ENCODE results near the gene CBL.

Gene CBL

GRCh38 chr11:119248750-119249670 lies 42.9 kb downstream of the CBL start:
- Histone ChIP-seq H3K4me1 (peaks cover 23% of the 10 kb centered on the region), H3K36me3 (replicated peaks) (no peaks in the 10 kb centered on the region; the same call in 1 of the 2 replicates), H3K4me3 (no peak overlapping the region), H3K9me3 (no peaks in the 10 kb centered on the region), H3K27me3 (ENCODE audit: low read depth) (no peaks in the 10 kb centered on the region)
- DNase-seq (ENCODE audit: low spot score in 2 of 2), result no peak
- in situ Hi-C loops (cut with MboI; ENCODE audit: low sequenced_read_pairs), result no loop called here

GRCh38 chr11:119249671-119250010 lies 43.5 kb downstream of the CBL start:
- in situ Hi-C loops (cut with MboI; ENCODE audit: low sequenced_read_pairs), result no loop called here
- Histone ChIP-seq H3K36me3 (replicated peaks) (no peaks in the 10 kb centered on the region), H3K4me3 (no peak overlapping the region), H3K9me3 (no peaks in the 10 kb centered on the region), H3K4me1 (peaks cover 23% of the 10 kb centered on the region), H3K27me3 (ENCODE audit: low read depth) (no peaks in the 10 kb centered on the region)
- DNase-seq (ENCODE audit: low spot score in 2 of 2), result no peak

GRCh38 chr11:119251114-119251513 lies 45.0 kb downstream of the CBL start:
- DNase-seq (ENCODE audit: low spot score in 2 of 2), result no peak
- in situ Hi-C loops (cut with MboI; ENCODE audit: low sequenced_read_pairs), result no loop called here
- Histone ChIP-seq H3K4me3 (no peak overlapping the region), H3K27me3 (ENCODE audit: low read depth) (no peaks in the 10 kb centered on the region), H3K9me3 (no peaks in the 10 kb centered on the region), H3K4me1 (peaks cover 23% of the 10 kb centered on the region), H3K36me3 (replicated peaks) (no peaks in the 10 kb centered on the region)

GRCh38 chr11:119254239-119254638 lies 48.1 kb downstream of the CBL start:
- H3K36me3 ChIP-seq (replicated peaks), result no peaks in the 10 kb centered on the region
- H3K9me3 ChIP-seq, result no peaks in the 10 kb centered on the region
- no peak for DNase-seq (ENCODE audit: low spot score in 2 of 2)
- in situ Hi-C loops (cut with MboI; ENCODE audit: low sequenced_read_pairs), result no loop called here
- H3K27me3 ChIP-seq (ENCODE audit: low read depth), result no peaks in the 10 kb centered on the region
- peaks cover 34% of the 10 kb centered on the region for H3K4me1 ChIP-seq
- no peak overlapping the region for H3K4me3 ChIP-seq

GRCh38 chr11:119258180-119258579 lies 52.0 kb downstream of the CBL start:
- in situ Hi-C loops (cut with MboI; ENCODE audit: low sequenced_read_pairs), result no loop called here
- no peak overlapping the region for H3K4me3 ChIP-seq
- peaks cover 11% of the 10 kb centered on the region for H3K4me1 ChIP-seq

GRCh38 chr11:119258983-119259382 lies 52.8 kb downstream of the CBL start:
- in situ Hi-C loops (cut with MboI; ENCODE audit: low sequenced_read_pairs), result no loop called here
- Histone ChIP-seq H3K9me3 (no peaks in the 10 kb centered on the region), H3K27me3 (ENCODE audit: low read depth) (no peaks in the 10 kb centered on the region), H3K4me3 (no peak overlapping the region), H3K36me3 (replicated peaks) (no peaks in the 10 kb centered on the region), H3K4me1 (peaks cover 11% of the 10 kb centered on the region)
- DNase-seq (ENCODE audit: low spot score in 2 of 2), result no peak

More at GRCh38 chr11:119258180-119258579, 52.0 kb downstream of the CBL start:
- Histone ChIP-seq H3K36me3 (replicated peaks) (no peaks in the 10 kb centered on the region), H3K9me3 (no peaks in the 10 kb centered on the region), H3K27me3 (ENCODE audit: low read depth) (no peaks in the 10 kb centered on the region)
- no peak for DNase-seq (ENCODE audit: low spot score in 2 of 2)

GRCh38 chr11:119262668-119263351 lies 56.7 kb downstream of the CBL start:
- no peaks in the 10 kb centered on the region for H3K9me3 ChIP-seq
- H3K4me1 ChIP-seq, result no peaks in the 10 kb centered on the region
- H3K27me3 ChIP-seq (ENCODE audit: low read depth), result no peaks in the 10 kb centered on the region
- no peak for DNase-seq (ENCODE audit: low spot score in 2 of 2)
- no peak overlapping the region for H3K4me3 ChIP-seq
- H3K36me3 ChIP-seq (replicated peaks), result no peaks in the 10 kb centered on the region
- in situ Hi-C loops (cut with MboI; ENCODE audit: low sequenced_read_pairs), result no loop called here

GRCh38 chr11:119263352-119263940 lies 57.3 kb downstream of the CBL start:
- Histone ChIP-seq H3K27me3 (ENCODE audit: low read depth) (no peaks in the 10 kb centered on the region), H3K4me3 (no peak overlapping the region), H3K9me3 (no peaks in the 10 kb centered on the region), H3K4me1 (no peaks in the 10 kb centered on the region), H3K36me3 (replicated peaks) (no peaks in the 10 kb centered on the region)
- DNase-seq (ENCODE audit: low spot score in 2 of 2), result no peak
- in situ Hi-C loops (cut with MboI; ENCODE audit: low sequenced_read_pairs), result no loop called here

- Histone ChIP-seq H3K36me3 (replicated peaks) (no peaks in the 10 kb centered on the region), H3K27me3 (ENCODE audit: low read depth) (no peaks in the 10 kb centered on the region), H3K4me3 (no peak overlapping the region), H3K4me1 (no peaks in the 10 kb centered on the region), H3K9me3 (no peaks in the 10 kb centered on the region)
- DNase-seq (ENCODE audit: low spot score in 2 of 2), result no peak
- in situ Hi-C loops (cut with MboI; ENCODE audit: low sequenced_read_pairs), result no loop called here
These were observed 59.9 kb downstream of the CBL start for GRCh38 chr11:119266063-119266462.

GRCh38 chr11:119266517-119267255 lies 60.5 kb downstream of the CBL start:
- H3K4me1 ChIP-seq, result no peaks in the 10 kb centered on the region
- H3K36me3 ChIP-seq (replicated peaks), result no peaks in the 10 kb centered on the region
- in situ Hi-C loops (cut with MboI; ENCODE audit: low sequenced_read_pairs), result no loop called here
- DNase-seq (ENCODE audit: low spot score in 2 of 2), result no peak
- H3K4me3 ChIP-seq, result no peak overlapping the region
- no peaks in the 10 kb centered on the region for H3K27me3 ChIP-seq (ENCODE audit: low read depth)
- H3K9me3 ChIP-seq, result no peaks in the 10 kb centered on the region

- Histone ChIP-seq H3K4me1 (no peaks in the 10 kb centered on the region), H3K9me3 (no peaks in the 10 kb centered on the region), H3K36me3 (replicated peaks) (no peaks in the 10 kb centered on the region; the same call in 1 of the 2 replicates), H3K4me3 (no peak overlapping the region), H3K27me3 (ENCODE audit: low read depth) (no peaks in the 10 kb centered on the region)
- in situ Hi-C loops (cut with MboI; ENCODE audit: low sequenced_read_pairs), result no loop called here
- DNase-seq (ENCODE audit: low spot score in 2 of 2), result no peak
These were observed 61.5 kb downstream of the CBL start for GRCh38 chr11:119267645-119268044.

GRCh38 chr11:119273721-119274120 lies 67.6 kb downstream of the CBL start:
- no peaks in the 10 kb centered on the region for H3K27me3 ChIP-seq (ENCODE audit: low read depth)
- no peak overlapping the region for H3K4me3 ChIP-seq
- H3K4me1 ChIP-seq, result no peaks in the 10 kb centered on the region
- in situ Hi-C loops (cut with MboI; ENCODE audit: low sequenced_read_pairs), result no loop called here
- DNase-seq (ENCODE audit: low spot score in 2 of 2), result no peak
- H3K9me3 ChIP-seq, result no peaks in the 10 kb centered on the region
- peaks cover 18% of the 10 kb centered on the region for H3K36me3 ChIP-seq (replicated peaks)

- Histone ChIP-seq H3K27me3 (ENCODE audit: low read depth) (no peaks in the 10 kb centered on the region), H3K4me1 (no peaks in the 10 kb centered on the region), H3K9me3 (no peaks in the 10 kb centered on the region), H3K4me3 (no peak overlapping the region), H3K36me3 (replicated peaks) (peaks cover 20% of the 10 kb centered on the region)
- DNase-seq (ENCODE audit: low spot score in 2 of 2), result no peak
- in situ Hi-C loops (cut with MboI; ENCODE audit: low sequenced_read_pairs), result no loop called here
These were observed 71.5 kb downstream of the CBL start for GRCh38 chr11:119277660-119278059.

Measured in HAP-1 (cell line).